GM20000 (cell line): Measurements from ENCODE around the gene ZNF609.

Experiments
- DNase-seq: peaks from one replicate; pipeline ENCODE4 v3.0.0; 2012; ENCODE audit warnings: low spot score
- TF ChIP-seq, protein P1 (sequence below): IDR thresholded peaks from 2 replicates; pipeline ENCODE4 v1.5.1; 2012; ENCODE audit warnings: mild to moderate bottlenecking, control low read depth; ENCODE audit errors: extremely low read depth, missing control alignments

ZNF609 gene

GRCh38 chr15:64525828-64526530, 65.6 kb downstream of the ZNF609 start:
- no peak for DNase-seq
- TF ChIP-seq, protein P1, sequence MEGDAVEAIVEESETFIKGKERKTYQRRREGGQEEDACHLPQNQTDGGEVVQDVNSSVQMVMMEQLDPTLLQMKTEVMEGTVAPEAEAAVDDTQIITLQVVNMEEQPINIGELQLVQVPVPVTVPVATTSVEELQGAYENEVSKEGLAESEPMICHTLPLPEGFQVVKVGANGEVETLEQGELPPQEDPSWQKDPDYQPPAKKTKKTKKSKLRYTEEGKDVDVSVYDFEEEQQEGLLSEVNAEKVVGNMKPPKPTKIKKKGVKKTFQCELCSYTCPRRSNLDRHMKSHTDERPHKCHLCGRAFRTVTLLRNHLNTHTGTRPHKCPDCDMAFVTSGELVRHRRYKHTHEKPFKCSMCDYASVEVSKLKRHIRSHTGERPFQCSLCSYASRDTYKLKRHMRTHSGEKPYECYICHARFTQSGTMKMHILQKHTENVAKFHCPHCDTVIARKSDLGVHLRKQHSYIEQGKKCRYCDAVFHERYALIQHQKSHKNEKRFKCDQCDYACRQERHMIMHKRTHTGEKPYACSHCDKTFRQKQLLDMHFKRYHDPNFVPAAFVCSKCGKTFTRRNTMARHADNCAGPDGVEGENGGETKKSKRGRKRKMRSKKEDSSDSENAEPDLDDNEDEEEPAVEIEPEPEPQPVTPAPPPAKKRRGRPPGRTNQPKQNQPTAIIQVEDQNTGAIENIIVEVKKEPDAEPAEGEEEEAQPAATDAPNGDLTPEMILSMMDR, result no peak

DNA sequence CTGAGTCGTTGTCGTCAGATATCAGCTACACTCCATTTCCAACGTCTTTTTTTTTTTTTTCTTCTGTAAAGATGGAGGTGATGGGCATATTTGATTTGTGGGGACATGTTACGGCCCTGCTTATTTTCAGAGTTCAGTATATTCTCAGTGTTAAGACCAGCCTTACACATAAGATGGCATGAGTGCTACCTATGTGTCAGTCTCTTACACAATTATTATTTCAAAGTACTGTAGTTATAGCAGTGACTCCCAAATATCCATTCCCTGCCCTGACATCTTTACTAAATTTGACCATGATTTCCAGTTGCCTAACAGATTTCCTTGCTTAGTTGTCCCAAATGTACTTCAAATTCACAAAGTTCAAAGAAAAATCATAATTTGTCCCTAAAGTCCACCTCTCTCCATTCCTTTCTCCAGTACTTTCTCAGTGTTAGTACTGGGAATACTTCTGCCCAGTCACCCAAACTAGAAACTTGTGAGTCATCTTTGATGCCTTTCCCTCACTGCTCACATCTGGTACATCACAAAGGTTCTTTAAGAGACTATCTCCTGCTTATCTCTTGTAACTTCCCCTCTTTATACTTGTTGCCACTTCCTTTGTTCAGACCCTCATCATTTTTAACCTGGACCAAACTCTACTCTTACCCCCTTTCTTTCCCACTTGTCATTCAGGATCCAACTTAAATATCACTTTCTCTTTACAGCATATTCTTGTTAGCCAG, 67.0 kb downstream of the ZNF609 start:
- TF ChIP-seq, protein P1, result no peak
- no peak for DNase-seq

- TF ChIP-seq, protein P1, result no peak
- DNase-seq, result no peak
Measured at GRCh38 chr15:64528871-64529270, 68.5 kb downstream of the ZNF609 start.

DNA sequence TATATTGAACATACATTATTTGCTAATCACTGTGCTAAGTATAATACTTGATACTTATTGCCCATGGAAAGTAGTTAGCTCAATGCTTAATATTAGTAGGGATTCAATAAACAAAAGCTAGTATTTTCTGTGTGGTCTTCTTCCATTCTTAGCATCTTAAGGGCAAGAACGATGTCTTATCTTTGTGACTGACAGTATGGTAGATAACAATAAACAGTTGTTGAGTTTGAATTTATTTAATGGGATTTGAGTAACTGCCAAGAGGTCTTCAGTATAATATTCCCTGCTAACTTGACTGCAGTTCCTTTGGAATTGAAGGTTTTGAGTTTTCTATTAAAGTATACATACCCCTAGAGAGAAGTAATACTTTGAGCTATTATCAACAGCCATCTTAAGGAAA, 70.1 kb downstream of the ZNF609 start:
- TF ChIP-seq, protein P1, result no peak

GRCh38 chr15:64530918-64531317, 70.5 kb downstream of the ZNF609 start:
- TF ChIP-seq, protein P1, result no peak
- DNase-seq, result no peak

More for the DNA sequence above, 70.1 kb downstream of the ZNF609 start:
- DNase-seq, result no peak

DNA sequence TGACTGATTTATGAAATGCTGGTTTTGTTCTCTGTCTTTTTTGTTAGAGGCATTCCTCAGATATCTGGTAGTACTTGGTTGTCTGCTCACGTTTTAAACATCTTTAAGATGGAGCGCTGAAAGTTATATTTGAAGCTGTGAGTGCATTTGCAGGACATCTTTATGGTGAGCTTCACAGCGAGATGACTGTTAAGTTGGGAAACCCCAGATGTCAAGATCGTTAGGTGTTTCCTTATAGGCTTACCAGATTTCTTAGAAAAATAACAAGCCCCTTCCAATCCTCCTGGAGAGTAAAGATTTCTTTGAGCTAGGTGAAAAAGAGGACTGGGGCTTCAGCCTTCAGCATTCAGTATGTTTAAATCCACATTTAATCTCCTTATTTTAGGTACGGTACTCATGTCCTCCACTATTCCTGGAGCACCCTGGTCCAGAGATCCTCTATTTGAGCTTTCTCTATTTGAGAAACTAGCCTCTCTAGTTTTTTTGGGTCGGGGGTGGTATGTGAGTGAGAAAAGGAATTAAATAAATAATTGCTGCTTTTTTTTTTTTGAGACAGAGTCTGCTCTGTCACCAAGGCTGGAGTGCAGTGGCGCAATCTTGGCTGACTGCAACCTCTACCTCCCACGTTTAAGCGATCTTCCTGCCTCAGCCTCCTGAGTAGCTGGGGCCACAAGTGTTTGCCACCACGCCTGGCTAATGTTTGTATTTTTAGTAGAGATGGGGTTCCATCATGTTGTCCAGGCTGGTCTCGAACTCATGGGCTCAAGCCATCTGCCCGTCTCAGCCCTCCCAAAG, 72.3 kb downstream of the ZNF609 start:
- TF ChIP-seq, protein P1, result no peak
- DNase-seq, result no peak
